Stimulated activated CD4-positive, alpha-beta T cell treated with anti-CD3 and anti-CD28 coated beads, Interleukin-12 subunit alpha, Interleukin-12 subunit beta, amount 100 ng/mL, for 24 hours (primary cell): ENCODE measurements around the gene ZNG1E.
"Not testable (repeated sequence)": the region's sequence is repeated elsewhere in the genome, so short reads cannot be mapped to it uniquely, and the experiment has no call there.

Experiments used
- DNase-seq, 2 experiments: peaks; one replicate each; pipeline ENCODE4 v3.0.0-alpha.2; 2020; ENCODE audit warnings: low read depth in 2 of 2

Gene ZNG1E

GRCh38 chr9:65675589-65676021 is at the start of gene ZNG1E:
Gene ZNG1E, plus strand, starts transcription at chr9:65675928. Its CDS starts 49 bp downstream, at chr9:65675977.
- peak; percentile 20 to 38 for DNase-seq

DNA sequence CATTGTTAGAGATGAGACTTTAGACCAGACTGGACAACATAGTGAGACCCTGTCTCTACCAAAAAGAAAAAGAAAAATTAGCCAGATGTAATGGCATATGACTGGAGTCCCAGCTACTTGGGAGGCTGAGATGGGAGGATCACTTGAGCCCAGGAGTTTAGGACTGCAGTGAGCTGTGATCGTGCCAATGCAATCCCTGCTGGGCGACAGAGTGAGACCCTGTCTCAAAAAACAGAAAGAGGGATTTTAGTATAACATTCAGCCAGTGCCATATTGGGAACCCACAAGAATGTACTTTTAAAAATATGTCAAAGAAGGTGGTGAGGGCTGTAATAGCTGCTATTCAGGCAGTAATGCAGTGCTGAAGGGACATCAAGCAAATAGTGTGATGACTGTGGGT is 2.1 kb upstream of the ZNG1E start:
- not testable (repeated sequence) for DNase-seq

DNA sequence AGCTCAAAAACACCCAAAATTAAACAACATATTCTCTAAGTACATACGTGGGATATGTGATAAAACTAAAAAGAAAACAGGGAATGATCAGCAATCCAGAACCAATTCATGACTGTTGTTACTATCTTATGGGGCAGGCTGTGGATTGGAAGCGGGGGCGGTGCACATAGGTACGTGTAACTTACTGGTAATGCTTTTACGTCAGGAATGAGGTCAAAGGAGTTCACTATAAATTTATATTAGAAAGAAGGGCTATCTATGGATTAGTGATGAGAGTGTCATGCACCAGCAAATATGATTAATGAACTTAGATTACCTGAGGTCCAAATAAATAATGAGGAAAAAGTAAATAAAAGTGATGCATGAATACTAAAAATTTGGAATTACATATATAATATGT is 710 bp upstream of the ZNG1E start:
- DNase-seq = not testable (repeated sequence)

- DNase-seq = peak in 1 of 2 experiments; percentile 10
Observed at GRCh38 chr9:65676389-65676788, 661 bp downstream of the ZNG1E start.

DNA sequence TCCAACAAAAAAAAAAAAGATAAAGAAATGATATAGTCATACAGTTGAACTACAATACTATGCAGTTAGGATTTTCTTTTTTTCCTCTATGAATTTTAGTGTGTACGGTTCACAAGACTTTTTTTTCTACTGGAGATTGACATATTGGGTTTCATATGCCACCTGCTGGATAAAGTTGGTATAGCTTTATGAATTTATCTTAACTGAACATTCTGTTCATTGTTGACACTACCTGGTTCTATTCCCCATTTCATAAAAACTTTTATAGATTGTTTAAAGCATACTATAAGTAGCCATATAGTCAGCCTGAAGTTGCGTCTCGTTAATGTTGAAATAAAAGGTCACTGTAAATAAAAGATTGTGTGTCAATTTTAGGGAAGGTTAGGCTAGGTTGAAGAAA is 2.8 kb downstream of the ZNG1E start:
- DNase-seq = not testable (repeated sequence)

DNA sequence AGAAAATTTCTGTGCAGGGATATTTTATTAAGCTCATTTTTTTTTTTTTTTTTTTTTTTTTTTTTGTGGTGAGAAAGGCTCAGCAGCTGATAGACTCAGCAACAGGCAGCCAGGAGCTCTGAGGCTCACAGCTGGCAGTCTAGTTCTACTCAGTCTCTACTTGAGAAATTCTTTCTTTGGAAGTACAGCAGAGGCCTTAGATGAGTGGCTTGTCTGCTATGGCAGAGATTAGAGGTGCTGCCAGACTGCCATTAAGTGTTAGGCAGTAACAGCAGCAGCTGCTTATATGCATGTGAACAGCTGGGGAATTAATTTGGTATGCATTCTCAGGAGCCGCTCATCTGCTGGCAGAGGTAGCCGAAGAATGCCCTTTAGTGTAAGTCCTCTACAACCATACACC is 27.8 kb downstream of the ZNG1E start:
- DNase-seq = not testable (repeated sequence)

DNA sequence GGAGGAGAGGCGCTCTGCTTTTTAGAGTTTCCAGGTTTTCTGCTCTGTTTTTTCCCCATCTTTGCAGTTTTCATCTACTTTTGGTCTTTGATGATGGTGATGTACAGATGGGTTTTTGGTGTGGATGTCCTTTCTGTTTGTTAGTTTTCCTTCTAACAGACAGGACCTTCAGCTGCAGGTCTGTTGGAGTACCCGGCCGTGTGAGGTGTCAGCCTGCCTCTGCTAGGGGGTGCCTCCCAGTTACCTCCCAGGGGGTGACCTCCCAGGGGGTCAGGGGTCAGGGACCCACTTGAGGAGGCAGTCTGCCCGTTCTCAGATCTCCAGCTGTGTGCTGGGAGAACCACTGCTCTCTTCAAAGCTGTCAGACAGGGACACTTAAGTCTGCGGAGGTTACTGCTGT is 38.7 kb downstream of the ZNG1E start:
- DNase-seq = not testable (repeated sequence)

DNA sequence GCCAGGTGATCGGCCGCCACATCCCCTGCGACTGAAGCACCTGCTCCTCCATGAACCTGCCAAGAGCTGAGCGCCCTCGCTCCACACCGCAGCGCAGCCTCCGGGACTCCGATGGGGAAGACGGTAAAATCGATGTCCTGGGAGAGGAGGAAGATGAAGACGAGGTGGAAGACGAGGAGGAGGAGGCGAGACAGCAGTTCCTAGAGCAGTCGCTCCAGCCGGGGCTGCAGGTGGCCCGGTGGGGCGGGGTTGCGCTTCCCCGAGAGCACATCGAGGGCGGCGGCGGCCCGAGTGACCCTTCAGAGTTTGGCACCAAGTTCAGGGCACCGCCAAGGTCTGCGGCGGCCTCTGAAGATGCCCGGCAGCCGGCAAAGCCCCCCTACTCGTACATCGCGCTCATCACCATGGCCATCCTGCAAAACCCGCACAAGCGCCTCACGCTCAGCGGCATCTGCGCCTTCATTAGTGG is 61.4 kb downstream of the ZNG1E start, which contains the start of gene FOXD4L4:
Gene FOXD4L4, plus strand, starts transcription at position 51 of the 469 bp plus-strand sequence. Its CDS starts 0 bp downstream, at position 51.
- not testable (repeated sequence) for DNase-seq

- DNase-seq = not testable (repeated sequence)
Observed at GRCh38 chr9:65738133-65738532, 62.4 kb downstream of the ZNG1E start.
